Neuronal stem cell (in vitro differentiated cells): ENCODE data around the gene DCTN1.

Experiments used
- DNase-seq: peaks from one replicate; pipeline ENCODE4 v3.0.0-alpha.2; 2013; ENCODE audit warnings: low spot score
- H2AFZ ChIP-seq: one replicate; pipeline ENCODE4 v1.6.1; 2013; ENCODE audit warnings: mild to moderate bottlenecking, low read length, inconsistent platforms
- H2AK5ac ChIP-seq: 2 replicates; pipeline ENCODE4 v1.6.1; 2013; ENCODE audit warnings: low read depth, mild to moderate bottlenecking, inconsistent platforms, low read length, moderate library complexity, mixed read lengths
- H2BK120ac ChIP-seq: 2 replicates; pipeline ENCODE4 v1.6.1; 2013; ENCODE audit warnings: low read depth, mild to moderate bottlenecking, inconsistent platforms, low read length, moderate library complexity, mixed read lengths
- H2BK12ac ChIP-seq: one replicate; pipeline ENCODE4 v1.6.1; 2013; ENCODE audit warnings: low read length, inconsistent platforms
- H2BK15ac ChIP-seq: 2 replicates; pipeline ENCODE4 v1.6.1; 2013; ENCODE audit warnings: mild to moderate bottlenecking, low read length, inconsistent platforms, mixed read lengths
- H2BK5ac ChIP-seq: one replicate; pipeline ENCODE4 v1.6.1; 2013; ENCODE audit warnings: inconsistent platforms, mild to moderate bottlenecking, low read length, moderate library complexity
- H3K14ac ChIP-seq: one replicate; pipeline ENCODE4 v1.6.1; 2013; ENCODE audit warnings: low read length, inconsistent platforms
- H3K18ac ChIP-seq: 2 replicates; pipeline ENCODE4 v1.6.1; 2013; ENCODE audit warnings: low read length, inconsistent platforms
- H3K23ac ChIP-seq: 2 replicates; pipeline ENCODE4 v1.6.1; 2013; ENCODE audit warnings: low read depth, mild to moderate bottlenecking, mixed read lengths, low read length, inconsistent platforms; ENCODE audit not compliant: poor library complexity
- H3K27ac ChIP-seq: replicated peaks from 3 replicates; pipeline ENCODE4 v1.5.1; 2013; ENCODE audit warnings: low read length, inconsistent platforms
- H3K27me3 ChIP-seq, 3 experiments: 2 replicates each; pipeline ENCODE4 v1.6.1; 2013; ENCODE audit warnings: low read length in 3 of 3, mild to moderate bottlenecking in 2 of 3, inconsistent platforms in 1 of 3, low read depth in 1 of 3, mixed read lengths in 1 of 3, moderate library complexity in 1 of 3; ENCODE audit not compliant: control insufficient read depth in 3 of 3, insufficient read depth in 3 of 3
- H3K36me3 ChIP-seq, 2 donors: replicated peaks in 1 of 2; 2 replicates each; pipeline ENCODE4 v1.6.1; 2013; ENCODE audit warnings: low read length in 2 of 2; ENCODE audit not compliant: control insufficient read depth in 2 of 2, insufficient read depth in 2 of 2
- H3K4ac ChIP-seq: 2 replicates; pipeline ENCODE4 v1.6.1; 2013; ENCODE audit warnings: inconsistent platforms, mild to moderate bottlenecking, low read length, moderate library complexity
- H3K4me1 ChIP-seq, 2 donors: 1 replicate in 1 of 2; 2 replicates in 1 of 2; pipeline ENCODE4 v1.6.1; 2013; ENCODE audit warnings: low read length in 2 of 2, low read depth in 1 of 2; ENCODE audit not compliant: control insufficient read depth in 2 of 2, insufficient read depth in 1 of 2
- H3K4me2 ChIP-seq: one replicate; pipeline ENCODE4 v1.6.1; 2013; ENCODE audit warnings: mild to moderate bottlenecking, low read length, inconsistent platforms; ENCODE audit not compliant: insufficient read depth, poor library complexity, severe bottlenecking
- H3K4me3 ChIP-seq, 2 donors: 2 replicates each; pipeline ENCODE4 v1.5.1; 2013; ENCODE audit warnings: low read length in 2 of 2, mild to moderate bottlenecking in 2 of 2, inconsistent platforms in 1 of 2, moderate library complexity in 1 of 2
- H3K79me1 ChIP-seq: one replicate; pipeline ENCODE4 v1.6.1; 2013; ENCODE audit warnings: low read depth, mild to moderate bottlenecking, inconsistent platforms, low read length, moderate library complexity
- H3K9ac ChIP-seq: one replicate; pipeline ENCODE4 v1.6.1; 2013; ENCODE audit warnings: mild to moderate bottlenecking, low read depth, low read length, inconsistent platforms; ENCODE audit not compliant: poor library complexity
- H3K9me3 ChIP-seq, 2 donors: replicated peaks in 1 of 2; 2 replicates each; pipeline versions ENCODE3 to v1.6.1; 2013; ENCODE audit warnings: low read length in 2 of 2, mild to moderate bottlenecking in 2 of 2, inconsistent platforms in 1 of 2, low read depth in 1 of 2, mixed read lengths in 1 of 2, moderate library complexity in 1 of 2; ENCODE audit not compliant: control insufficient read depth in 2 of 2, insufficient read depth in 1 of 2
- H4K8ac ChIP-seq: one replicate; pipeline ENCODE4 v1.6.1; 2013; ENCODE audit warnings: low read depth, mild to moderate bottlenecking, inconsistent platforms, low read length, moderate library complexity
- H4K91ac ChIP-seq: one replicate; pipeline ENCODE4 v1.6.1; 2013; ENCODE audit warnings: low read length, low read depth, mild to moderate bottlenecking, inconsistent platforms; ENCODE audit not compliant: poor library complexity
- WGBS, 2 donors: extraction: QIAGEN DNeasy Blood & Tissue Kit; methylation state at CpG; one replicate each; pipeline ENCODE4 v1.1.7; 2013; ENCODE audit warnings: missing lambda C conversion rate in 2 of 2, mixed read lengths in 1 of 2; ENCODE audit not compliant: insufficient read length in 2 of 2, insufficient replicate concordance in 1 of 2; ENCODE audit errors: extremely low coverage in 2 of 2; 5-methylcytosine and 5-hydroxymethylcytosine counted together

The DCTN1 gene

DNA sequence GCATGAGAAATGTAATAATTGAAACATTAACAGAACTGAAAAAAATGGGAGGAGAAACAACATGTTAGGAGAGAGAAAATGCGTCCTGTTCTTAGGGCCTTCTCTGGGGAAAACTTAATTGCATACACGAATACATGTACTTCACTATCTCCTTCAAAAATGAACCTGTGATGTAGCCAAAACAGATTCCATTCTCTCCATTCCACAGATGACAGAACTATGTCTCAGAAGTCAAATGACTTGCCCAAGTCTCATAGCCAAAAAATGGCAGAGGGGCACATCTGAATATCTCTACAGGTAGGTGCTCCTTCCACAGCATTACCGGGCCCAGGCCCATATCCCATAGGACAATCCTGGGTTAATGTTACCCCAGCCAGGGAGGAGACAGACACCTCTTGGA is 3.9 kb upstream of the DCTN1 start:
- H3K9ac ChIP-seq, result no peak overlapping the region
- H2BK15ac ChIP-seq, result no peak overlapping the region
- no peak overlapping the region for H4K91ac ChIP-seq
- no peak overlapping the region for H3K4me3 ChIP-seq
- whole genome bisulfite sequencing, 2 donors, result no CpG with 5 or more reads among the region's 3 CpGs
- H3K27me3 ChIP-seq, result no peaks in the 10 kb centered on the region
- H2BK5ac ChIP-seq, result no peak overlapping the region
- H2BK12ac ChIP-seq, result no peak overlapping the region
- H3K4me1 ChIP-seq, result peaks cover 14 to 16% of the 10 kb centered on the region in 2 donors
- no peak for DNase-seq
- H4K8ac ChIP-seq, result no peak overlapping the region
- H3K27ac ChIP-seq, result no peak overlapping the region
- no peak overlapping the region for H3K23ac ChIP-seq
- peaks cover 8 to 30% of the 10 kb centered on the region in 2 donors for H3K36me3 ChIP-seq
- H3K79me1 ChIP-seq, result peaks cover 8% of the 10 kb centered on the region
- H3K18ac ChIP-seq, result no peak overlapping the region
- no peak overlapping the region for H2AK5ac ChIP-seq
- H2AFZ ChIP-seq, result no peak overlapping the region
- no peak overlapping the region for H3K4ac ChIP-seq
- no peak overlapping the region for H3K14ac ChIP-seq
- no peak overlapping the region for H3K4me2 ChIP-seq
- no peak overlapping the region for H2BK120ac ChIP-seq
- no peaks in the 10 kb centered on the region for H3K9me3 ChIP-seq

DNA sequence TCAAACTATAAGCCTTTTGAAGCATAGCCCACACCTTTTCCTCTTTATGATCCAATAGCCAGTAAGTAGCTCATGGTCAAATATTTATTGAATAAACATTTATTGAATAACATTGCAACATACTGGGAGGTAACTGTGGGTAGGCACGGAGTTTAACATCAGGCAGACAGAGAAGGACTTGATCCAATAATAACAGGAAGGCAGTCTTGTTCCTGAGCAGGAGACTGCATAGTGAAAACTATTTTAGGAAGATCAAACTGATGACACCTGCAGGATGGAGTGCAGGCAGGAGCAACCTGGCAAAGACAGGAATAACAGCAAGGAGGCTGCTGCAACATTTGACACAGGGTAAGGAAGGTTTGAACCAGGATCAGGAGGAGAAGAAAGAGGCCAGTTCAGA is 3.1 kb upstream of the DCTN1 start:
- no peak overlapping the region for H3K4me3 ChIP-seq
- whole genome bisulfite sequencing, 2 donors, result no CpG with 5 or more reads among the region's 1 CpG
- H2BK120ac ChIP-seq, result no peak overlapping the region
- H3K27me3 ChIP-seq, result no peaks in the 10 kb centered on the region
- no peak overlapping the region for H3K23ac ChIP-seq
- H2BK12ac ChIP-seq, result no peak overlapping the region
- H3K4me2 ChIP-seq, result no peak overlapping the region
- no peak overlapping the region for H3K27ac ChIP-seq
- no peak overlapping the region for H4K91ac ChIP-seq
- no peaks in the 10 kb centered on the region for H3K9me3 ChIP-seq
- peaks cover 11% of the 10 kb centered on the region for H3K79me1 ChIP-seq
- no peak overlapping the region for H2AK5ac ChIP-seq
- H2AFZ ChIP-seq, result no peak overlapping the region
- H2BK5ac ChIP-seq, result no peak overlapping the region
- DNase-seq, result no peak
- H3K14ac ChIP-seq, result no peak overlapping the region
- no peak overlapping the region for H2BK15ac ChIP-seq
- peaks cover 14 to 16% of the 10 kb centered on the region in 2 donors for H3K4me1 ChIP-seq
- no peak overlapping the region for H3K4ac ChIP-seq
- H4K8ac ChIP-seq, result no peak overlapping the region
- H3K36me3 ChIP-seq, result peaks cover 8 to 25% of the 10 kb centered on the region in 2 donors
- no peak overlapping the region for H3K18ac ChIP-seq
- H3K9ac ChIP-seq, result no peak overlapping the region

DNA sequence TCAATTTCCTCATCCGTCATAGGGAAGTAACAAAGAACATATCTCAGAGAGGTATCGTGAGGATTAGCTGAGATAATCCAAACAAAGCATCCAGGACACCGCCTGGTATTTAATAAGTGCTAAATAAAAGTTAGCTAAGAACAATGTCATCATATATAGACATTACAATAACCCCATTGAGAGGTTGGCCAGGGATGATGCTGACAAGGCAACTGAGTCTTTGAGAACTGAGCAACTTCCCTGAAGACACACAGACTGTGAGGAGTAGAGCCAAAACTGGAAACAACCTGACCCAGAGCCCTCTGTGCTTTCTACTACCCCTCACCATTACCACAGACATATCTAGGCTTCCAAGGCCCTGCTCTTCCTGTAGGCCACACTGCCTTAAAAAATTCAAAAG is 1.6 kb upstream of the DCTN1 start:
- Histone ChIP-seq H3K79me1 (peaks cover 15% of the 10 kb centered on the region), H2AK5ac (no peak overlapping the region), H3K9ac (no peak overlapping the region), H3K9me3 (no peaks in the 10 kb centered on the region), H3K4ac (no peak overlapping the region), H3K36me3 (peaks cover 17 to 39% of the 10 kb centered on the region in 2 donors), H3K18ac (no peak overlapping the region), H3K27ac (no peak overlapping the region), H2BK5ac (no peak overlapping the region), H3K27me3 (no peaks in the 10 kb centered on the region), H2BK12ac (no peak overlapping the region), H3K4me3 (no peak overlapping the region), H3K4me1 (peaks cover 14 to 16% of the 10 kb centered on the region in 2 donors), H2BK120ac (no peak overlapping the region), H4K91ac (no peak overlapping the region), H2AFZ (no peak overlapping the region), H3K4me2 (no peak overlapping the region), H2BK15ac (no peak overlapping the region), H3K23ac (no peak overlapping the region), H4K8ac (no peak overlapping the region), H3K14ac (no peak overlapping the region)
- no peak for DNase-seq
- no CpG with 5 or more reads among the region's 3 CpGs for WGBS, 2 donors

DNA sequence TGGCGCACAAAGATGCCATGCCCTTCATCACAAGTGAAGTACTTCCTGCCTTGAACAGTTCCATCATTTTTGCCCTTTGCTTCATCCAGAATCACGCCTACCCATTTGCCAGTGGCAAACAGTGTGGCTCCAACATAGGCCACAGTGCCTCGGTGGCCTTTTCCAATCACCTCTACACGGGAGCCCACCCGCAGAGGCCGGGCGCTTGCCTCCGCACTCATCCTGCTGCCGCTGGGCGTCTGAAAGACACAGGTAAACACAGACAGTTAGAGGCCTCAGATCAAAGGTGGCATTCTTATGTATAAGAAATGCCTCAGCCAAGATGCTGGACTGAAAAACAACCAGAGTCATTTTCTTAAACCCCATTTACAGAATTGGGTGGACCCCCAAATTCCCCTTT is 2.1 kb downstream of the DCTN1 start:
- Histone ChIP-seq H3K4me3 (no peak overlapping the region), H3K18ac (no peak overlapping the region)

More for the DNA sequence above, 2.1 kb downstream of the DCTN1 start:
- Histone ChIP-seq H4K91ac (no peak overlapping the region), H3K4me1 (peaks cover 26 to 27% of the 10 kb centered on the region in 2 donors), H3K79me1 (peaks cover 22% of the 10 kb centered on the region), H2BK120ac (no peak overlapping the region), H2AFZ (no peak overlapping the region), H2BK15ac (no peak overlapping the region), H3K27me3 (no peaks in the 10 kb centered on the region), H3K9ac (no peak overlapping the region), H3K23ac (no peak overlapping the region), H2BK12ac (no peak overlapping the region), H4K8ac (no peak overlapping the region), H3K14ac (no peak overlapping the region), H3K4ac (no peak overlapping the region), H2BK5ac (no peak overlapping the region), H2AK5ac (no peak overlapping the region), H3K9me3 (no peaks in the 10 kb centered on the region), H3K27ac (no peak overlapping the region), H3K36me3 (peaks cover 12 to 26% of the 10 kb centered on the region in 2 donors), H3K4me2 (no peak overlapping the region)
- DNase-seq, result no peak
- no CpG with 5 or more reads among the region's 10 CpGs for WGBS, 2 donors
